Stromal cell of bone marrow (primary cell): ENCODE data around the gene CLIC4.
"Not testable (repeated sequence)": the region's sequence is repeated elsewhere in the genome, so short reads cannot be mapped to it uniquely, and the experiment has no call there.

Experiments
- DNase-seq: peaks from one replicate; pipeline ENCODE4 v3.0.0-alpha.2; 2012; ENCODE audit warnings: low read depth

The CLIC4 gene

GRCh38 chr1:24745711-24746413, 615 bp downstream of the CLIC4 start:
- no peak for DNase-seq

- DNase-seq, result no peak
Observed at GRCh38 chr1:24748191-24749121, 3.2 kb downstream of the CLIC4 start.

- no peak for DNase-seq
Observed at GRCh38 chr1:24749252-24749651, 4.0 kb downstream of the CLIC4 start.

GRCh38 chr1:24749886-24750285, 4.6 kb downstream of the CLIC4 start:
- no peak for DNase-seq

- no peak for DNase-seq
Observed at GRCh38 chr1:24751833-24752232, 6.6 kb downstream of the CLIC4 start.

- no peak for DNase-seq
Observed at GRCh38 chr1:24752305-24752704, 7.1 kb downstream of the CLIC4 start.

- peak; percentile 57 for DNase-seq
Observed at GRCh38 chr1:24754229-24754628, 9.0 kb downstream of the CLIC4 start.

GRCh38 chr1:24755323-24755722, 10.1 kb downstream of the CLIC4 start:
- not testable (repeated sequence) for DNase-seq

GRCh38 chr1:24756395-24756794, 11.1 kb downstream of the CLIC4 start:
- no peak for DNase-seq

GRCh38 chr1:24759492-24759891, 14.2 kb downstream of the CLIC4 start:
- DNase-seq, result no peak

- DNase-seq, result no peak
Observed at GRCh38 chr1:24761582-24761981, 16.3 kb downstream of the CLIC4 start.

- no peak for DNase-seq
Observed at GRCh38 chr1:24762133-24762676, 17.0 kb downstream of the CLIC4 start.

GRCh38 chr1:24763671-24764070, 18.4 kb downstream of the CLIC4 start:
- DNase-seq, result no peak

- no peak for DNase-seq
Observed at GRCh38 chr1:24764439-24764838, 19.2 kb downstream of the CLIC4 start.

GRCh38 chr1:24764848-24765247, 19.6 kb downstream of the CLIC4 start:
- DNase-seq, result no peak

GRCh38 chr1:24765308-24765988, 20.2 kb downstream of the CLIC4 start:
- no peak for DNase-seq

- no peak for DNase-seq
Observed at GRCh38 chr1:24767351-24767750, 22.1 kb downstream of the CLIC4 start.

- DNase-seq, result no peak
Observed at GRCh38 chr1:24768873-24769605, 23.8 kb downstream of the CLIC4 start.

GRCh38 chr1:24769656-24770651, 24.7 kb downstream of the CLIC4 start:
- peak; percentile 91 for DNase-seq

GRCh38 chr1:24770881-24771280, 25.6 kb downstream of the CLIC4 start:
- DNase-seq, result no peak
